Upper lobe of right lung (tissue), 1 donor: ENCODE results near the gene B3GAT3. TPM values are rescaled to one million over a fixed set of nuclear protein-coding genes. Genes with fewer than 3 reads are reported as not detected.
A peak's percentile ranks its signal among the peaks of the same experiment; 100 is the strongest.
"Not testable (repeated sequence)": the region's sequence is repeated elsewhere in the genome, so short reads cannot be mapped to it uniquely, and the experiment has no call there.

ENCODE experiments used
- ATAC-seq: fragments of 200-7000 bp; cut with Tn5 transposase; one replicate; pipeline ENCODE4 v1.9.1; 2020; ENCODE audit warnings: mild to moderate bottlenecking, moderate library complexity
- DNase-seq: peaks from one replicate; pipeline ENCODE4 v3.0.0-alpha.2; 2020
- H3K27ac ChIP-seq: fragments of 200-600 bp; one replicate; pipeline ENCODE4 v1.8.0; 2022
- H3K27me3 ChIP-seq: fragments of 200-600 bp; one replicate; pipeline ENCODE4 v1.8.0; 2022; ENCODE audit warnings: mild to moderate bottlenecking
- H3K36me3 ChIP-seq: fragments of 200-600 bp; one replicate; pipeline ENCODE4 v1.8.0; 2022
- H3K4me1 ChIP-seq: fragments of 200-600 bp; one replicate; pipeline ENCODE4 v1.8.0; 2022
- H3K4me3 ChIP-seq: fragments of 200-600 bp; one replicate; pipeline ENCODE4 v1.8.0; 2022; ENCODE audit warnings: mild to moderate bottlenecking
- H3K9me3 ChIP-seq: fragments of 200-600 bp; one replicate; pipeline ENCODE4 v1.8.0; 2022
- intact Hi-C: fragments of 100-400 bp; cut with DNase I; formaldehyde crosslinking; loops from one replicate; pipeline ENCODE4 v1.11.0; 2022
- total RNA-seq: library from RNA; stranded (reverse); fragmentation: NEBNext Ultra II Directional; extraction: Animal tissue kit (Norgen Biotek cat#: 25700); gene quantifications from one replicate; pipeline ENCODE4 v1.2.1, GENCODE V29; 2021
- TF ChIP-seq, protein P1 (sequence below): fragments of 200-600 bp; IDR thresholded peaks from one replicate; pipeline ENCODE4 v1.8.0; 2022; ENCODE audit warnings: antibody characterized with exemption
- donor health status: DM: no; HTN: yes; CAD: no; lungs with severe emphysema.

Gene B3GAT3
- total RNA-seq, 1 donor from 2014 or later: 40.1 TPM

DNA sequence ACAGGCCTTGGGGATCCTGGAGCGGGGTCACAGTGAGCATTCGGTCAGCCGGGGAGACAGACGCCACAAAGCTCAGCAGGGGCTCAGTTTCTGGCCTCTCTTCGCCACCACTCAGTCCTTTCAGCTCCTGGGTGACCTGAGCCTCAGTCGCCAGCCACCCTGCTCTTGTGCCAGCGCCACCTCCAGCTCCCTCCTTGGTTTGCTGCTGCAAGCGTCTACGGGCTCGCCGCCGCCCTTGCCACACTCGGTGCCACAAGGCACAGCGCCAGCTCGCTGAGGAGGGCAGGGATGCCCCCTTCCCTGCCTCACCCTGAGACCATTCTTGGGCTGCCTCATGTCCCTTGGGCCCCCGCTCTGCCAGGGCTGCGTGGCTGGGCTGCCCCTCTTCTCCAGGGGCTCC is 46.6 kb downstream of the B3GAT3 start:
- ATAC-seq: no peak
- H3K4me3 ChIP-seq: peak overlapping the region; percentile 90
- H3K27ac ChIP-seq: peak overlapping the region; percentile 92
- no peaks in the 10 kb centered on the region for H3K27me3 ChIP-seq
- peaks cover 57% of the 10 kb centered on the region for H3K36me3 ChIP-seq
- peaks cover 32% of the 10 kb centered on the region for H3K4me1 ChIP-seq
- peak; percentile 66 for DNase-seq
- TF ChIP-seq, protein P1, sequence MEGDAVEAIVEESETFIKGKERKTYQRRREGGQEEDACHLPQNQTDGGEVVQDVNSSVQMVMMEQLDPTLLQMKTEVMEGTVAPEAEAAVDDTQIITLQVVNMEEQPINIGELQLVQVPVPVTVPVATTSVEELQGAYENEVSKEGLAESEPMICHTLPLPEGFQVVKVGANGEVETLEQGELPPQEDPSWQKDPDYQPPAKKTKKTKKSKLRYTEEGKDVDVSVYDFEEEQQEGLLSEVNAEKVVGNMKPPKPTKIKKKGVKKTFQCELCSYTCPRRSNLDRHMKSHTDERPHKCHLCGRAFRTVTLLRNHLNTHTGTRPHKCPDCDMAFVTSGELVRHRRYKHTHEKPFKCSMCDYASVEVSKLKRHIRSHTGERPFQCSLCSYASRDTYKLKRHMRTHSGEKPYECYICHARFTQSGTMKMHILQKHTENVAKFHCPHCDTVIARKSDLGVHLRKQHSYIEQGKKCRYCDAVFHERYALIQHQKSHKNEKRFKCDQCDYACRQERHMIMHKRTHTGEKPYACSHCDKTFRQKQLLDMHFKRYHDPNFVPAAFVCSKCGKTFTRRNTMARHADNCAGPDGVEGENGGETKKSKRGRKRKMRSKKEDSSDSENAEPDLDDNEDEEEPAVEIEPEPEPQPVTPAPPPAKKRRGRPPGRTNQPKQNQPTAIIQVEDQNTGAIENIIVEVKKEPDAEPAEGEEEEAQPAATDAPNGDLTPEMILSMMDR: no peak
- intact Hi-C loops: no loop called here
- H3K9me3 ChIP-seq: no peaks in the 10 kb centered on the region

DNA sequence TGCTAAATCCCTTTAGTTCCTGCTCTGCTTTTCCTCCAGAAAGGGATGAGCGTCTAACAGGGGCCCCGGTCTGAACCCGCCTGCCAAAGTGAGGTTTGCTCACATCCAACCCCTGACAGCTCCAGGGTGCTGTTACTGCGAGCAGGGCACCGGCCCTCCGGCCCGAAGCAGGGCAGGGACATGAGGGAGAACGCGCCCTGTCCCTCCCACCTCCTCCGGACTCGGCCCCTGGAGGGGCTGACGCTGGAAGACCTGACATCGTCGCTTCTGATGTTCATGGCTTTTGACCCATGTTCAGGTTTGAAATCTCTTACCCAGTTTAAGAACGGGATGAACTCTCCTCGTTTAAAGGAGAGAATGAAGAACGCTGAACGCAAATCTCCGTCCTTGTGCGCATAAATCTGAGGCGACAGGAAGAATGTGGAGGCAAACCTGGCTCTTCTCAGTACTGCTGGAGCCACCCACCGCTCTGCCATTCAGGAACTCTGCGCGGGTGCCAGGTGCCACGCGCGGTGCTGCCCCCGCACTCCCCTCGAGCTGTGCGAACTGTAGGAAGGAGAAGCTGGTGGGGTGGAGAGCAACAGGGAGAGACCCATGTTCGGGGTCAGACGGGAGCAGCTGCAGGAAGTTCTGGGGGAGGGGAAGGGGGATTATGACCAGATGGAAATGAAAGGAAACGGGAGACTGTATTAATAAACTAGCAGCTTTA is 47.3 kb downstream of the B3GAT3 start:
- intact Hi-C loops: no loop called here
- H3K4me3 ChIP-seq: peak overlapping the region; percentile 90
- peak overlapping the region; percentile 92 for H3K27ac ChIP-seq
- H3K9me3 ChIP-seq: no peaks in the 10 kb centered on the region
- H3K4me1 ChIP-seq: peaks cover 32% of the 10 kb centered on the region
- peak; percentile 74 for DNase-seq
- TF ChIP-seq, protein P1: no peak
- peaks cover 59% of the 10 kb centered on the region for H3K36me3 ChIP-seq
- H3K27me3 ChIP-seq: no peaks in the 10 kb centered on the region
- peak; percentile 7 for ATAC-seq

DNA sequence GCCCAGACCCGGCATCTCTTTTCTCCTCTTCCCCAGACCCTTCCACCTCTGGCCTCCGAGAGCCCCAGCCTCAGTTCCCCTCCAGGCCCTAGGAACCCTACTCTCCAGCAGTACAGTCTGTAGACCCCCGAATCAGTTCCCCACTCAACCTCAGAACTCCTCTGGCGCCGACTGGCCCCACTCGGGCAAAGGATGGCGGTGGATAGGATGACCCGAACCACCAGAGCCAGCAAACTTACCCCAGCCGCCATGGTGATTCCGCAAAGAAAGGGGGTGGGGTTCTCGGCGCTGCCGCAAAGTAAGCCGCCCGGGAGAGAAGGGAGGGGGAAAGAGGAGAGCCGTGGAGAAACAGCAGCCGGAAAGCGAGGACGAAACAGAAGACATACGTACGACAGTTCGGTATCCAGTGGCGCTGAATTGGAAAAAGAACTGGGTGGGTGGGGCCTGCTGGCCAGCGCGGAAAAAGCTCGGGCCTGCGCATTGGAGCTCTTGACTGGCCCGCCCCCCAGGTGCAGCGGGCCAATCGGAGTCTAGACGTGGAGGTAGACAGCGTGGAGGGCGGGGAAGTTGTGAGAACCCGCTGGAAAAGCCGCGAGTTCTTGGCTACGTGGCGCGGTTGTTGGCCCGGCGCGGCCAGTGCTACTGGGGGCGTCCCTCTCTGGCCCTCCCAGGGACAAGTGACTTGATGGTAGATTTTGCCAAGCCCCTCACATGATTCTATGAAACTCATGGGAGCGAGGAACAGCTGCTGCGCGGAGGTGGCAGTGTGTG is 48.0 kb downstream of the B3GAT3 start, which contains the start of gene EEF1G:
EEF1G (minus strand) TSS at position 300 of the 771 bp plus-strand sequence; CDS start at position 251, 49 bp downstream.
- peak within 1 kb of the TSS; percentile 90 for H3K4me3 ChIP-seq
- DNase-seq (peak; percentile 98), ATAC-seq (peak; percentile 97)
- H3K27ac ChIP-seq: peak within 1 kb of the TSS; percentile 92
- H3K4me1 ChIP-seq: peaks cover 32% of the 10 kb centered on the region
- peaks cover 61% of the 10 kb centered on the region for H3K36me3 ChIP-seq
- no peaks in the 10 kb centered on the region for H3K9me3 ChIP-seq
- no peaks in the 10 kb centered on the region for H3K27me3 ChIP-seq
- TF ChIP-seq, protein P1: no peak
- intact Hi-C loops: no loop called here

DNA sequence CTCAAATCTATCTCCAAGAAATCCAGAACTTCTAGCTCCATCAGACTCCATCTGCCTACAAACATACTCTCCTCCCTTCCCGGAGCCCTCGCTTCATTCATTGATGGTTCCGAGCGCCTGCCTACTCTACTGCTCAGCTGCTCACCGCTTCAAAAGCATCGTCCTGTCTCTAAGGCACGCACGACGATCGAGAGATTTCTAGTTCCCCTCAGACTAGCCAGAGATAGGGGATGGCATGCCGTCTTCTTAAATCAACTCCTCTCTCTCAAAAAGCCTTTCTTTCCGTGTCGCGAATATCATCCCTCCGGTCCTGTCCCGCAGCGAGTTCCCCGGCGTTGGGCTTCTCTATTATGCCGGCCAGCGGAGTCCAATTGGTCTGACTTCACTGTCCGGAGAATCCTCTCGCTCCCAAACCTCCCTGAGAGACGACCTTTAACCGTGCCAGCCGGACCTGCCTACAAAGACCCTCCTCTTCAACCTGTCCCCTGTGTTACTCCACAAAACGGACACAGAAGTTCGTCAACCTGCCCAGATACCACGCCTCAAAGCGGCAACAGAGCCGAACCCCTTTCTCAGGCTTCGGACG is 48.7 kb downstream of the B3GAT3 start:
- ATAC-seq: no peak
- DNase-seq: peak; percentile 67
- peaks cover 61% of the 10 kb centered on the region for H3K36me3 ChIP-seq
- intact Hi-C loops: no loop called here
- TF ChIP-seq, protein P1: no peak
- H3K4me1 ChIP-seq: peaks cover 32% of the 10 kb centered on the region
- H3K27ac ChIP-seq: peak overlapping the region; percentile 83
- no peaks in the 10 kb centered on the region for H3K27me3 ChIP-seq
- no peaks in the 10 kb centered on the region for H3K9me3 ChIP-seq
- peak overlapping the region; percentile 90 for H3K4me3 ChIP-seq

DNA sequence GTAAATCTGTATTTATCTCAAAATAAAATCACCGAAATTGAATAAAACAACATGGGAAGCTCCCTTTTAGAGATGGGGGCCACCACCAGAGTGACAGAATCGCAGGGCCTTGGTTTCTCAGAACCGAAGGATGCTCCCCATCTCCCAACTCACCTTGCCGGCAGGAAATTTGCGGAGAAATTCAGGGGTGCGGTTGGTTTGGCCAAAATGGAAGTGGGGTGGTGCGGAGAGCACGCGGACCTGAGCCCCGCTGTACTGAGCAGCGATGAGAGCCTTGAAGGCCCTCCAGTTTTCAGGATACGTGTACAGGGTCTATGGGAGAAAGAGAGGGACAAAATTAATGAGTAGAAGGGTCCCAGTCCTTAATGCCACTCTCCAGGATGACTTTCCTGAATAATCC is 49.4 kb downstream of the B3GAT3 start:
- no peak for ATAC-seq
- peaks cover 64% of the 10 kb centered on the region for H3K36me3 ChIP-seq

DNA sequence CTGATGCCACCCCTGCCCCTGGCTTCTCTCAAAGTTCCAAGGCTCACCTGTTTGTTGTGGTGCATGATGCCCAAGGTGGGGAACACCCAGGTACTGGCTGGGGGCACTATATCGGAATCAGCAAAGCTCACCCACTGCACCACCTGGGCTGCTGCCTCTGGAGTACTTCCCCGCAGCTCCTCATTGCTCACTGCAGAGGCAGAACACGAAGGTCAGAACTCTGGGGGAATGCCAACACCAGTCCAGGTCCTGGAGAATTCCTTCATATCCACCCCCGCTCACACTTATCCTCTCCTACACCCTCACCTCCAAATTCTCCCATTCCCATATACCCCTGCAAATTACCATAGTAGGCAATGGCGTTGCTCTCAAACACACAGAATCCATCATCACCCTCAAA is 50.3 kb downstream of the B3GAT3 start:
- DNase-seq, H3K27ac ChIP-seq, ATAC-seq, H3K4me3 ChIP-seq, H3K27me3 ChIP-seq, H3K9me3 ChIP-seq, intact Hi-C loops: not testable (repeated sequence)
- Histone ChIP-seq H3K36me3 (peaks cover 65% of the 10 kb centered on the region), H3K4me1 (peaks cover 29% of the 10 kb centered on the region)

More for the DNA sequence above, 49.4 kb downstream of the B3GAT3 start:
- peak overlapping the region; percentile 90 for H3K4me3 ChIP-seq
- intact Hi-C loops: no loop called here
- no peak overlapping the region for H3K27ac ChIP-seq
- peaks cover 32% of the 10 kb centered on the region for H3K4me1 ChIP-seq
- no peaks in the 10 kb centered on the region for H3K9me3 ChIP-seq
- DNase-seq: no peak
- TF ChIP-seq, protein P1: no peak
- H3K27me3 ChIP-seq: no peaks in the 10 kb centered on the region

DNA sequence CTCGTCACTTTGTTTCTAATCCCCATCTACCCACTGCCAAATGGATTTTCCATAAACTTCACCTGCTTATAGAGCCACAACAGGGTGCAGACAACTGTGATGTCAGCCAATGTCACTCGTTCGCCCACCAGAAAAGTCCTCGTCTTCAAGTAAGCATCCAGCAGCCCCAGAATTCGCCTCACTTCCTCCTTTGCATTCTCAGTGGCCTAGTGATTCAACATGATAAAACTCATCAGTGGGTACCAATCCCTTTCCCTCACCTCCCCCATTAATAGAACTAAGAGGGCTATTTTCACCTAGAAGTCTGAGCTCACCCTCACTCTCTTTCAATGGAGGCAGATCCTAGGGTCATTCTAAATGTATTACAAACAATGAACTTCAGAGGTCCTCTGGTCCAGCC is 50.9 kb downstream of the B3GAT3 start:
- intact Hi-C loops, H3K27ac ChIP-seq, H3K4me3 ChIP-seq, ATAC-seq, H3K9me3 ChIP-seq, H3K27me3 ChIP-seq, DNase-seq: not testable (repeated sequence)
- Histone ChIP-seq H3K36me3 (peaks cover 65% of the 10 kb centered on the region), H3K4me1 (peaks cover 23% of the 10 kb centered on the region)
